Fibroblast of skin of scalp (primary cell): ENCODE data around the gene SAP130.
"Not testable (repeated sequence)": the region's sequence is repeated elsewhere in the genome, so short reads cannot be mapped to it uniquely, and the experiment has no call there.

ENCODE experiments used
- DNase-seq: peaks from one replicate; pipeline ENCODE4 v3.0.0-alpha.2; 2013

SAP130 gene

GRCh38 chr2:127953128-127953718 is 74.6 kb downstream of the SAP130 start:
- DNase-seq: no peak

GRCh38 chr2:127951026-127951425 is 76.8 kb downstream of the SAP130 start:
- no peak for DNase-seq

- no peak for DNase-seq
Measured at GRCh38 chr2:127950264-127950663, 77.6 kb downstream of the SAP130 start.

GRCh38 chr2:127945281-127945680 is 82.6 kb downstream of the SAP130 start:
- no peak for DNase-seq

- DNase-seq: no peak
Measured at GRCh38 chr2:127943186-127943585, 84.7 kb downstream of the SAP130 start.

- peak; percentile 18 for DNase-seq
Measured at GRCh38 chr2:127942002-127942401, 85.9 kb downstream of the SAP130 start.

- DNase-seq: no peak
Measured at GRCh38 chr2:127941461-127941860, 86.4 kb downstream of the SAP130 start.

- DNase-seq: no peak
Measured at GRCh38 chr2:127940641-127941040, 87.2 kb downstream of the SAP130 start.

GRCh38 chr2:127935337-127935736 is 92.5 kb downstream of the SAP130 start:
- DNase-seq: no peak

GRCh38 chr2:127932199-127932876 is 95.5 kb downstream of the SAP130 start:
- peak; percentile 52 for DNase-seq

- DNase-seq: no peak
Measured at GRCh38 chr2:127929449-127929848, 98.4 kb downstream of the SAP130 start.

GRCh38 chr2:127927384-127927783 is 100.5 kb downstream of the SAP130 start:
- DNase-seq: no peak

GRCh38 chr2:127917916-127918315 is 109.9 kb downstream of the SAP130 start:
- DNase-seq: peak; percentile 38

GRCh38 chr2:127913808-127914457 is 113.9 kb downstream of the SAP130 start:
- DNase-seq: no peak

- no peak for DNase-seq
Measured at GRCh38 chr2:127911737-127912136, 116.1 kb downstream of the SAP130 start.

- DNase-seq: no peak
Measured at GRCh38 chr2:127910415-127910814, 117.4 kb downstream of the SAP130 start.

GRCh38 chr2:127909019-127909418 is 118.8 kb downstream of the SAP130 start:
- DNase-seq: no peak

GRCh38 chr2:127907733-127908400 is 120.0 kb downstream of the SAP130 start:
- not testable (repeated sequence) for DNase-seq

GRCh38 chr2:127906206-127906926 is 121.5 kb downstream of the SAP130 start:
- no peak for DNase-seq

- DNase-seq: no peak
Measured at GRCh38 chr2:127901339-127902056, 126.4 kb downstream of the SAP130 start.

- DNase-seq: no peak
Measured at GRCh38 chr2:127897531-127898211, 130.2 kb downstream of the SAP130 start.
